SHP77 treated with DMSO at 0.1 percent for 48 hours (cell line): ENCODE results near the gene SFXN1.

Source experiments
- DNase-seq: peaks from one replicate; lab custom pipeline; 2025; lab: John Stamatoyannopoulos, UW

SFXN1 gene

DNA sequence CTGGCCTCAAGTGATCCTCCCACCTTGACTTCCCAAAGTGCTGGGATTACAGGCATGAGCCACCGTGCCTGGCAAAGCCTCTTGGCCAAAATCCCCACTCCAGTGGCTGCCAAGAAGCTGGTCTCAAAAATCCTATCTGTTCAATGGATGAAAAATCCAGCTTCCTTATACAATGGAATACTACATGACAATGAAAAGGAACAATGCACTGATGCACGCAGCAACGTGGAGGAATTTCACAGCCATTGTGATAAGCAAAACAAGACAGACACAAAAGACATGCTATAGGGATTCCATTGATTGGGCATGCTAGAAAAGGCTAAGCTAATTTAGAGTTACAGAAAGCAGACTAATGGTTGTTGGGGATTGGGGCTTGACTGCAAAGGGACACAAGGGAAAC lies 13.1 kb upstream of the SFXN1 start:
- DNase-seq, result no peak

DNA sequence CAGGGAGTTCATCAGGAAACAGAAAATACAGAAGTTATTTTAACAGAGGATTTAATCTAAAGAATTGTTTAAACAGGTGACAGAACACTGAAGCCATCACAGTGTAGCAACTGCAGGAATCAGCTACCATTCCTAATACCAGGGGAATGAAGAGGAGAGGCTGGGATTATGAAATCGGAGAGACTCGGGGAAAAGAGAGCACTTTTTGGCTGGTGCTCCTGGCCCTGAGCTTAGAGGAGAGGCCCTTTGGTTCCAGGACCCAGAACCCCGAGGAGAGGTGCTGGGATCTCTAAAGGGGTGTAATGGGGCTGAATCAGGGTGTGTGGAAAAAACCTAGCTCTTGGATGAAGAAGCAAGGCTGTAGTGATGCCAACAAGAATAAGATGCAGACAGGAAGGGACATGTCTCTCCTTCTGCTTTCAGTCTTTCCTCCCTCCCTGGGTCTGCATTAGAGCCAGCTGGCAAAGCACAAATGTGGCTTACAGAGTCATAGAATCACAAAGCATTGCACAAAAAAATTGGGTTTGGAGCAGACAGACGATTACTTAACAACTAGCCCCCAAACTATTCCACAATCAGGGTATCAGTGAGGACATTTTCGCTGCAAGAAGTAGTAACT lies 11.6 kb upstream of the SFXN1 start:
- DNase-seq, result no peak

DNA sequence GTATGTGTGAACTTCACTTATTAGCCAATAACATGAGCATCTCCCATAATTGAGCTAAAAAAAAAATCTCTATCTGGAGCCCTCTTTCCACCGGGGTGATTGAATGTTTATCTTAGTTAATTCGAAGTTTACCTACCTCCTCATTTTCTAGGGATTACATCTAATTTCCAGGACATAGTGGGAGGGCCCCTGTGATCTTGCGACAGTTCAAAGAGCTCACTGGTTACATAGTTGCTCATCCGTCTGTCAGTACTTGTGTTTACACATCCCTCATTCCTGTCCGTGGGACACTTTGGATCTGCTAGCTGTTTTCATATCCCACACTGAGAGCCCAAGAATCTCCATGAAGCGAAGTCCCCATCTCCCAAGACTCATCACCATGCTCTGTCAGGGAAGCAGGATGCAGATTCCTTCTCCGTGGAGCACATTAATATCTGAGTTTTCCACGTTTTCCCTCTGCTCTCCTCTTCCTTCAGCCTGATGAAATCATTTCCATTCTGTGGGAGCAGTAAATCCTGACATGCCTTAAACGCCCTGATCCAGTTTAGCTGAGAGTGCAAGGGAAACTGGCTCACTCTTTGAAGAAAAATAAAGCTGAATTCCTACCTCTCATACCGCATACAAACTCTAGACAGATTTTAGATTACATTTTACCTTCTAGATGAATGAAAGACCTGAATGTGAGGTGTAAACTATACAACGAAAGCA lies 10.2 kb upstream of the SFXN1 start:
- DNase-seq, result no peak

DNA sequence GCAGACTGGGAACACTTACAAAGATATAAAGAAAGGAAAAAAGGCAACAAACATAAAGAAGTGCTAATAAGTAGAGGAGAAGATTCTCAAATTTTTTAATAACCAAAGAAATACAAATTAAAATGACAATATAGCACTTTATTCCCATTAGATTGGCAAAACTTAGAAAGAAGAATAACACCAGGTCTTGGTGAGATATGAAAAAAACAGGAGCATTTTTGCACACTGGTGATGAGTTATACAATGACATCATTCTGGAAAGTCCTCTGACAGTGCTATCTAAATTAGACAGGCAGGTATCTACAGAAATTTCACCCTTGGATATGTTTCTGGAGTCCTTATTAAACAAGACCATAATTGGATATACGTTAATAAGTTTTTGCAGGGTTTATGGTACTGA lies 9.5 kb upstream of the SFXN1 start:
- no peak for DNase-seq

DNA sequence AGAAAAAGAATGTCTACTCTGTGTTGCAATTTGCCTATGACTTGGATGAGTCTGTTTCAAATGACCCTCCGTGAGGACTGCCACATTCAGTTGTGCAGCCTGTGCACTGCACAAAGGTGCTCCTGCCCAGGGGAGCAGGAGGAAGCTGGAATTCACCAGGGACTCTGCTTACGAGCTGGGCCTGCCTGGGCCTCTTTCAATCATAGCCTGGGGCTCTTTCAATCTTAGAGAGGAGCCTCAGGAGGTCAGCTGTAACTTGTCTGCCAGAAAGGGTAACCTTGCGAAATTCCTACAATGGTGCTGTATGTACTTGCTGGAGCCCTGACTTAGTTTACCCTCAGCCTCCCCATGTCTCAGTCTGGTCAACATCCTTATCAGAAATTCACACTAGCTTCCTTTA lies 8.4 kb upstream of the SFXN1 start:
- no peak for DNase-seq

DNA sequence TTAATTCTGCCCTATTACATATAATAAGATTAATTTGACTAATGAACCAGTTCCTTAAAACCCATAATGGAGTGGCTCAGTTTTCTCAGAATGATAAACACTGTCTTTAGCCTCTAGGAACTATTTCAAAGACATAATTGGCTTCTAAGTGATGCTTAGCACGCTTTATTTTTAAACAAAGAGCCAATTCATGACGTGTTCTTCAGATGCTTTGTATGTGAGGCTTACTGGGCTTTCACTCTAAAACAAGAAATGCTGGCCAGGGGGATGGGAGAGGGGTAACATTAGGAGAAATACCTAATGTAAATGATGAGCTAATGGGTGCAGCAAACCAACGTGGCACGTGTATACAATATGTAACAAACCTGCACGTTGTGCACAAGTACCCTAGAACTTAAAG lies 7.6 kb upstream of the SFXN1 start:
- no peak for DNase-seq

DNA sequence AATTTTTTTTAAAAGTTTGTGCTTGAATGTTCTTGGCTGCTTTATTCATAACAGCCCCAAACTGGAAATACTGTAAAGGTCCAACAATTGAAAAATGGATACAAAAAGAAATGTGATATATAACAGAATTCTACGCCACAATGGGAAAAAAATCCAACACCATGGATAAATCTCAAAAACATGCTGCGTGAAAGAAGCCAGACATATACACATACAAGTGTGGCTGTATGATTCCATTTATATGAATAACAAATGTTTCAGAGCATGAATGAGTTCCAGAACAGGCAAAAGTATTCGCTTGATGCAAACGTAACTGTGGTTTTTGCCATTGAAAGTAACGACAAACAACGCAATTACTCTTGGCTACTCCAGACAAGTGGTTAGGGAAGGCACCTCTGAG lies 7.2 kb upstream of the SFXN1 start:
- DNase-seq, result no peak

DNA sequence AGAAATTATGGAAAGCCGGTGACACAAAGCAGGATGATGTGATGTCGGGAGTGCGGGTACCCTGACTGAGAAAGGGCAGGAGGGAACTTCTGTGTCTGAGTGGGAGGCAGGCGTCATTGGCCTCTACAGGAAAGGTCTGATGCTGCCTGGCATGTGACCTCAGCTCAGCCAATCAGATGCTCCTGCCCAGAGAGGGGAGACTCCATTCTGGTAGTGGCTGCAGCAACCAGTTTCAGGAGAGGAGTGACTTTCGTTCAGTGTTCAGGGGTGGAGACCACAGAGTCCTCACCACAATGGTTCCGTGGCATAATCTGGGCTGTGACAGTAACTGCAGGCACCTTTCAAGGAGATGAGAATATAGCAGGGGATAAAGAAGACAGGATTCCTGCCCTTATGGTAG lies 6.7 kb upstream of the SFXN1 start:
- DNase-seq, result no peak

DNA sequence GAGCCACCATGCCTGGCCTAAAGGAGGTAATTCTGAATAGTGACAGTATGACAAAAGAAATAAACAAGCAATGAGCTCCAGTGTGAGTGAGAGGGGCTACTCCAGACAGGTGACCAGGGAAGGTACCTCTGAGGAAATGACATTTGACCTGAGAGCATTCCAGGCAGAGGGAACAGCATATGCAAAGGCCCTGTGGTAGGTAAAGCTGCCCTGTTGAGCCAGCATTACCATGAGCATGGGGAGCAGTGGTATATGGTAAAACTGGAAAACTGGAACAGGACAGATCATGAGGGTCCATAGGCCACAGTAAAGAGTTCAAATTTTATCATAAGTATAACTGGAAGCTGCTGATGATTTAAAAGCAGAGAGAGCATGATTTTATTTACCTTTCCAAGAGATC lies 6.0 kb upstream of the SFXN1 start:
- no peak for DNase-seq

DNA sequence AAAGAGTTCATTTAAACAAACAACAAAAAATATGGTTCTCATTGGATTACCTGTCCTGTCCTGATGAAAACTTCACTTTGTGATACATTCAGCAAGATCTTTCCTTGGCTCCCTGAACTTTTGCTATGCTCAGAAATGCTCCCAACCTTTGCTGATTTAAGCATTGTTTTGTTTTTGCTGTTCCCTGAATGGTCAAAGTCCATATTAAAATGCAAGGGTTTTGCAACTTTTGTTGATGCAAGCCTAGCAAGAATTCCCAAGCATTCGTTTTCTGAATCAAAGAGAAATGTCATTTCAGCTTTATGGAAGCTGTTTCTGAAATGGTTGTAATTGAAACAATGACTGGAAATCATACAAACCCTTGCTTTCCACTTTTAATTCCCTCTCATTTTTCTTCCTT lies 3.1 kb upstream of the SFXN1 start:
- no peak for DNase-seq

DNA sequence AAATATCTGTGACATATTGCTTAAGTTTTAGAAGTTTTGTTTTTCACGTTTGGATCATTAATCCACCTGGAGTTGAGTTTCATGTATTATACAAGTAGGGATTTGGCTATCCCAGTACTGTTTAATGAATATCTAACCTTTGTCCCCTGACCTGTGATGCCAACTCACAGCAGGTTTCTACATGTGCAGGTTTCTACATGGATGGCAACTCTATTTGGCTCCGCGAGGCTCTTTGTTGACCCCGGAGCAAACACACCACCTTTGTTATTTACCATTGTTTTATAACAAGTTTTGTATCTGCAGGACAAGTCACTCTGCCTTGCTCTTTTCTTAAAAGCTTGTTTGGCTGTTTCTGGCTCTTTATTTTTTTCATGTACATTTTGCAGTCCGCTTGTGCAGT lies 920 bp upstream of the SFXN1 start:
- no peak for DNase-seq

DNA sequence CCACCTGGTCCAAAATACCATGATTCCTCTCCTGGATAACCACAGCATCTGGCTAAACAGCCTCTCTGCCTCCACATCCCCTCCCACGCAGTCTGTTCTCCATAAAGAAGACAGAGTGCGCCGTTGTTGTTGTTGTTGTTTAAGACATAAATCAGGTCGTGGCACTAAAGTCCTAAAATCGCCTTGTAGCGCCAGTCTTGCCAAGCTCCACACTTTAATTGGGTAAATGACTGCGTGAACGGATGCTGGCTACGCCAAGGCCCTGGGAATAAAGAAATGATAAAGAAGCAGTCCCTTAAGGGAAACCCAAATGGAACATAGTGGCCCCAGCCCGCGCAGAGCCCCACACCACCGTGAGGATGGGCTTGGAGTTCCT lies 364 bp upstream of the SFXN1 start:
- DNase-seq, result no peak

DNA sequence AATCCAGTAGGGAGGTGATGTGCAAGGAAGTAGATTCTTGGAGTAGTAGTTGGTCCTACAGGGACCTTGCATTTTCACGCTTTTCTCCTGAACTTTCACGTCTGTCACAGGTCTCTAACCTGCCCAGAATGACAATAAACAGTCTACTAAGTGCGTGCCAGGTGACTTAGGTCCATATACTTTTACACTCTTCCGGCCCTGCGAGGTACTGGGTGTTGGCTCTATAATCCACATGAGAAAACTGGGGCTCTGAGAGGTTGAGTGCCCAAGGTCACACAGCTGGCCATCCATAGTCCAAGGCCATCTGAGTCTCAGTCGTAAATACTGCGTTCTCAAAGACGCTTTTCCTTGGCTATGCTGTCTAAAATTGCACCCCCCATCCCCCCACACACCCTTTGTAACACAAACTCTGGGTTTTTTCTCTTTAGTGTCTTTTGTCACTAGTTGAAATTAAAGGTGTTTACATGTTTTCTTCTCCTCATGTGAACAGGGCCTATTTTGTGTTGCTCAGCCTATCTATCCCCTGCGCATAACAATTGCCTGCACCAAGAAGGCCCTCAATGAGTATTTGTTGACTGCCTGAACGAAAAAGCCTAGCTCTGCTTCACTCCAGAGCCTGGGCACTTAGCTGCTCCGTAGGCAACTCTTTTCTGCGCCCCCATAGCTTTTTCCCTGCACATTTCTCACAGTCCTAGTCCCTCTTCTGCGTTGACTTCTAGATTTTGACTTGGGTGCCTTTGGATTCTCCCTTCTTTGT lies 943 bp downstream of the SFXN1 start:
- DNase-seq, result no peak

DNA sequence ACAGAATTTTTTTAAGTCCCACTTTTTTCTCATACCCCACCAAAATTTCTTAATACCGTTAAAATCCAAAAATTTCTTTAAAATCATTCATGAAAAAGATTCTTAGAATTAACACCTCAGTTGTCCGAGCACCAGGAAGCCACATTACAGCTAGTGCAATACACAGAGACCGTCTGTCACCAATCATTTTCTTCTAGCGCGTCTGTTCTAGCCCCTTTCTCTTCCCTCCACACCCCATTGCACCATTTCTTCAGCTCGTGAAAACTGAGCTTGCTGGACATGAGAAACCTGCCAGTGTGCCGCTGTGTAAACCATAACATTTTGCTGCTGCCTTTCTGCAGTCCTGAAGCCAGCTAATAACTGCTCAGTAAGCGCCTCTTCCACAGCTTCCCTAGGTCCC lies 5.0 kb downstream of the SFXN1 start:
- no peak for DNase-seq

DNA sequence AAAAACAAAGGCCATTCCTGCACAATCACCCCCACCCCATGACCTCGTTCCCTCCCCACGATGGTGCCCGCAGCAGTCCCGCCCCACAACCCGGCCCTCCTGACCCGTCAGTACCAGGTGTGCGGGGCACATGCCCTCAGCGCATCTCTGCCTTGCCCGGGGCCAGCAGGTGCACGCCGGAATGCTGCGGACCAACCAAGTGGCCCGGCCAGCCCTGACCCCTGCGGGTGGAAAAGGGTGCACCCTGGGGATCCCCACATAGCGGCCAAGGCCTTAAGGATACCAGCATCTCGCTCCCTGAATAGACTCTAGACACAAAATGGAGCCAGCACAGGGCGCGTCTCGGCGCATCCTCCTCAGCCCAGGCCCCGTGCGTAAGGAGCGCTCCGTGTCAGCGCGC lies 6.0 kb downstream of the SFXN1 start:
- no peak for DNase-seq

DNA sequence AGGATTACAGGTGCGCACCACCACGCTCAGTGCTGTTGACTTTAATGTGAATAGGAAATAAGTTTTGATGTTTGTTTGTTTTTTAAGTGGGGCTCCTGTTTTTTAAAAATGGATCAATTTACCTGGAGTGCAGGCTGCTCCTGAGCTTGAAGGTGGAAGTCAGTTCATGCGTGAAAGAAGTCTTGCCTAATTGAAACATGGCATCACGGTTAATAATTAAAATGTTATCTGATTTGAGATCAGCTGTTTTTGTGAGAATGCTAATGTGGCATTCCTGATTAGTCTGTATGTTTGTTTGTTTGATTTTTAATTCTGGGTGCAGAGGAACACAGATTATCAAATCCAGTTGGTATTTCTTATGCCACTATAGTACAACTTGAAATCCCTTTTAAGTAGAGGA lies 6.5 kb downstream of the SFXN1 start:
- DNase-seq, result no peak

DNA sequence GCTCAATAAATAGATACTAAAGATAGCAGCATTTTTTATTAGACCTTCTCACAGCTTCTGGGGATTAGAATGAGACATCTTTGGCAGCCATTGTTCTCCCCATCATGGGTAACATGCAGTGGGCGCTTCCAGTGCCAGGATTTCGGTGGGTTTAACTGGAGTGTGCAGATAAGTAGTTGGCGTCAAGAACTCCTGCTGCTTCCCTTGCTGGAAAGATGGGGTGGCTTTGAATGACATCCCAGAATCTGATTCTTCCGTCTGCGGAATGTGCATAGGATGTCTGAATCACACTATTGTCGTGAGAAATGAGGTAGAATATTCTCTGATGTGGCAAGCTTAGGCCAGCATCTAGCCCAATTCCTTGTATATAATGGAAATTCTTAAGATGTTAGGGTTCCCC lies 7.3 kb downstream of the SFXN1 start:
- DNase-seq, result no peak

DNA sequence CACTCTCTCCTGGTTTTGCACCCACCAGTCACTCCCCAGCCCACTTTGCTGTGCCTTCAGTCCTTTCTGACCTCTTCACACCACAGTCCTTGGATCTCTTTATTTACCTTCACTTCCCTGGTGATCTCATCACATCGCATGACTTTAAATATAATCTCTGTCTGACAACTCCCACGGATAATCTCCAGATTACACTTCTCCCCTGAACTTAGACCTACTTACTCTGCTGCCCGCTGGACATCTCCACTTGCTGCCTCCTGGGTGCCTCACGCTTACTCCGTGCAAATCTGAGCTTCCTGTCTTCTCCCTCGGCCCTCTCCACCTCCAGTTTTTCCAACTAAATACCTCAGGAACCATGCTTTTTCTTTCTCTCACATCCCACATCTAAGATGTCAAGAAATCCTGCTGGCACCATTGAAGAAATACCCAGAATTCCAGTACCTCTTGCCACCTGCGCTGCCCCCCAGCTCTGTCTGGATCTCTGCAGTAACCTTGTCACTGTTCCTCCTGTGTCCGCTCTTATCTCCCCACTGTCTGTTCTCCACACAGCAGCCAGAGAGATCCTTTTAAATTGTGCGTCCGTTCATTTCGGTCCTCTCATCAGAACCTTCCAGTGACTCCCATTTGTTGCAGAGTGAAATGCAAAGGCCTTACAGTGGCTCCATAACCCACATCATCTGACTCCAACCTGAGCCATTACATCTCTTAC lies 9.3 kb downstream of the SFXN1 start:
- DNase-seq, result no peak

DNA sequence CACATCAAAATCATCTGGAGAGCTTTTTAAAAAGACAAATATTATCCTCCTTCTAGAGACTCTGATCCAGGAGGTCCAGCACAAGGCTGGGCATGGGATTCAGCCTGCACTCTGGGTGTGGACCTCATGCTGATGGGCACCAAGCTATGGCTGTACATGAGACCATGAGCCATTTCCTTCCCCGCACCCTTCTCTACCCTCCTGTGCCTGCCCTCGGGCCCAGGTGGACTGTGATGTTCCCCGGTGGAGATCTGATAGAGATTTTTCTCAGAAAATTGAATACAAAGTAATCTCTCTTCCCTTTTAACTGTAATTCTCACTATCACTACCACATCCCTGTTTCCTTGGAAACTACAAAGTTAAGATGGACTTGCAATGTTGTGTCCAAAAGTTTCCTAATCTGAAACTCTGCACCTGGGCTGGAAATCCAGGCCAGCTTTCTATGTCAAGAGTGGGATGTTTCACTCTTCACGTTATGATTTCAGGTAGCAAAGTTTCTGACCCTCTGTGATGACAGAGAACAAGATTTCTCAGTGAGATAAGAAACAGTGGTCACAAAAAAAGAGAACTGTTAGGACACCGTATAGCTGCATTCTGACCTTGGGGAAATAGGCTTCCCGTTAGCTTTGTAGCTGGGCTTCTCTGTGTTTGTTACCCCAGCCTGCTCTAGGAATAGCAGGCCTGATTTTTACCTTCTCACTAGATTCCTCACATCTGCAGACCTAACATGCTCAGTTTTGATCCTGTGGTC lies 11.5 kb downstream of the SFXN1 start:
- DNase-seq, result no peak

DNA sequence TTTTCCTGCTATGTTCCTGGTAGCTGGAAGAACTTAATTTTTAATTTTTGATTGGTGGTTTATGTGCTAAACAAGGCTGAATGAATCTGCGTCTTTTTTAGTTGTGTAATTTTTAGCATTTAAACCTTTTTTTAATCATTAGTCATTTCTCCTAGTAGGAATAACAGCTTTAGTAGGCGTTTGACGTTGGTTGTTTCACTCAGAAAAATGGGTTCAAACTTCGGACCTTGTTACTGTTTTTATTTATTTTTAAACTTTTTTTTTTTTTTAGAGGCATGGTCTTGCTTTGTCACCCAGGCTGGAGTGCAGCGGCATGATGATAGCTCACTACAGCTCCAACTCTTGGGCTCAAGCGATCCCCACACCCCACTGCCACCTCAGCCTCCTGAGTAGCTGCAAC lies 12.9 kb downstream of the SFXN1 start:
- DNase-seq, result no peak

DNA sequence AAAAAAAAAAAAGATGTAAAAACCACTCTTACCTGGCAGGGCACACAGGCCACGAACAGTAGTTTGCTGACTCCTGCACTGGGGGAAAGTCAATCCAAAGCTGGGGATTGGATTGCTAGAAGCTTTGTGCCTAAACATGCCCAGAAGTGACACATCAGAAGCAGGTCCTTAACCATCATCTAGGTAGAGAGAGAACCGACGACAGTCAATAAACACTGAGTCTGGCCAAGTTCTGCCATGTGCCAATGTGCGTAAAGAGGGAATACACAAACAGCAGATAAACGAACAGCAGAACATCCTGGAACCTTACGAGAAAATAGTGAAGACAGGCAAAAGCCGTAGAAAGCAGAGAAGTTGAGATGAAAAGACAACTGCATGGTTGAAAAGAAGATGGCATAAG lies 14.9 kb downstream of the SFXN1 start:
- no peak for DNase-seq

DNA sequence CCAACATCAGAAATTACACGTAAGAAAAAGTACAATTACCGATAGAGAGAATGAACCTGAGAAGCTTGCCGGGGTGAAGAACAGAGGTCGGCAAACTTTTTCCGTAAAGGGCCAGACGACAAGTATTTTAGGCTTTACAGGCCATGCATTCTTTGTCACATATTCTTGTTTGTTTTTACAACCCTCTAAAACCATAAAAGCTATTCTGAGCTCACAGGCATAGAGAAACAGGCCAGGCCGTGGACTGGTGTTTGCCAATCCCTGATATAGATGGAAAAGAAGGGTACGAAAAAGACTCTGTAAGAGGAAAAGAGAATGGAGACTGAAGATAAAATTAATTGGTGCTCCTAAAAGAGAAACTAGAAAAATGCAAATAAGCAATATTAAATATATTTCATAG lies 15.4 kb downstream of the SFXN1 start:
- DNase-seq, result no peak
